Measurements from ENCODE around the gene HOXB13. TPM values are rescaled to one million over a fixed set of nuclear protein-coding genes. Genes with fewer than 3 reads are reported as not detected.

HOXB13 gene
- total RNA-seq, 4 donors from 2014 or later = not detected

GRCh38 chr17:48726114-48726915 is 2.2 kb downstream of the HOXB13 start:
- no peaks in the 10 kb centered on the region for H3K9me3 ChIP-seq
- H3K4me1 ChIP-seq = peaks cover 0 to 47% (median 26%) of the 10 kb centered on the region in 3 donors
- H3K27me3 ChIP-seq = peaks cover 100% of the 10 kb centered on the region
- no peaks in the 10 kb centered on the region for H3K36me3 ChIP-seq
- no peak for ATAC-seq
- WGBS, 2 donors (ENCODE audit: low coverage in 1 of 2) = 20 to 27% methylated on average over 2 to 6 of the region's 20 CpGs
- H3K4me3 ChIP-seq = no peak overlapping the region
- H3K27ac ChIP-seq = no peak overlapping the region
- TF ChIP-seq POLR2AphosphoS5 (IDR thresholded peaks at IDR 0.05) = no peak
- no peak for TF ChIP-seq POLR2A (IDR thresholded peaks at IDR 0.05)
- TF ChIP-seq EP300 (IDR thresholded peaks at IDR 0.05) = no peak
- TF ChIP-seq CTCF (IDR thresholded peaks at IDR 0.05) = no peak

GRCh38 chr17:48725288-48726064 is 3.1 kb downstream of the HOXB13 start:
- WGBS, 2 donors (ENCODE audit: low coverage in 1 of 2) = 0 to 10% methylated on average over 2 to 6 of the region's 38 CpGs
- H3K4me1 ChIP-seq = peaks cover 0 to 47% (median 26%) of the 10 kb centered on the region in 3 donors
- peaks cover 100% of the 10 kb centered on the region for H3K27me3 ChIP-seq
- no peak for ATAC-seq
- H3K9me3 ChIP-seq = no peaks in the 10 kb centered on the region
- no peak overlapping the region for H3K4me3 ChIP-seq
- no peak overlapping the region for H3K27ac ChIP-seq
- TF ChIP-seq POLR2AphosphoS5 (IDR thresholded peaks at IDR 0.05) (no peak), POLR2A (IDR thresholded peaks at IDR 0.05) (no peak), EP300 (IDR thresholded peaks at IDR 0.05) (no peak), CTCF (IDR thresholded peaks at IDR 0.05) (no peak)
- H3K36me3 ChIP-seq = no peaks in the 10 kb centered on the region

DNA sequence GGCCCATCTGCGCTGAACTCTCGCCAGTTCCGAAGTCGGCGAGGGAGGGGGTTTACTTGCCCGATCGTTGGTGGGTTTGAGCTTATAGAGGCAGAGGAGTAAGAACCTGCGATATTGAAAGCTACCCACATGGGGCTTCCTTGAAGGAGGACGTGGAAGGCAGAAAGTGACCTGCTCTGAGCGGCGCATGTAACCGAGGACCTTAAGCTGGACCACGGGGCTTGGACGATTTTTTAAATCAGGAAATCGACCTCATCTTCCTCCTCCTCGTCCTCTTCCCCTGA is 3.6 kb downstream of the HOXB13 start:
- Histone ChIP-seq H3K4me1 (peaks cover 0 to 48% (median 26%) of the 10 kb centered on the region in 3 donors), H3K36me3 (no peaks in the 10 kb centered on the region), H3K27ac (no peak overlapping the region), H3K27me3 (peaks cover 100% of the 10 kb centered on the region), H3K4me3 (no peak overlapping the region), H3K9me3 (no peaks in the 10 kb centered on the region)
- no peak for ATAC-seq
- TF ChIP-seq CTCF (IDR thresholded peaks at IDR 0.05) = no peak
- no peak for TF ChIP-seq POLR2AphosphoS5 (IDR thresholded peaks at IDR 0.05)
- TF ChIP-seq EP300 (IDR thresholded peaks at IDR 0.05) = no peak
- no peak for TF ChIP-seq POLR2A (IDR thresholded peaks at IDR 0.05)
- WGBS, 2 donors (ENCODE audit: low coverage in 1 of 2) = 0 to 5% methylated on average over 2 to 7 of the region's 16 CpGs

- 13 to 16% methylated on average over 9 to 22 of the region's 32 CpGs for WGBS, 2 donors (ENCODE audit: low coverage in 1 of 2)
- H3K4me1 ChIP-seq = peaks cover 0 to 52% (median 26%) of the 10 kb centered on the region in 3 donors
- peaks cover 100% of the 10 kb centered on the region for H3K27me3 ChIP-seq
- H3K9me3 ChIP-seq = no peaks in the 10 kb centered on the region
- TF ChIP-seq POLR2A (IDR thresholded peaks at IDR 0.05) = no peak
- peak in 3 of 4 experiments; percentile 66 to 82 (median 75) for TF ChIP-seq CTCF (IDR thresholded peaks at IDR 0.05)
- H3K4me3 ChIP-seq = peak overlapping the region in 1 of 2 donors; percentile 2
- no peaks in the 10 kb centered on the region for H3K36me3 ChIP-seq
- no peak overlapping the region for H3K27ac ChIP-seq
- peak; percentile 76 for ATAC-seq
Observed at GRCh38 chr17:48724251-48725003, 4.1 kb downstream of the HOXB13 start.
